Mammary epithelial cell (primary cell): ENCODE results near the gene ANO3.

Source experiments
- EZH2 ChIP-seq: IDR thresholded peaks from 2 replicates; pipeline ENCODE4 v1.6.1; 2012; ENCODE audit warnings: low read length, inconsistent platforms, borderline replicate concordance
- TF ChIP-seq, protein P1 (sequence below), 2 donors: IDR thresholded peaks in 1 of 2; conservative IDR thresholded peaks in 1 of 2; 2 replicates each; pipeline ENCODE4 v1.5.1; 2011 to 2012; ENCODE audit warnings: inconsistent platforms in 2 of 2, low read length in 2 of 2, mild to moderate bottlenecking in 2 of 2, control low read depth in 1 of 2, low read depth in 1 of 2; ENCODE audit not compliant: insufficient read depth in 1 of 2; ENCODE audit errors: extremely low read depth in 1 of 2

DNA sequence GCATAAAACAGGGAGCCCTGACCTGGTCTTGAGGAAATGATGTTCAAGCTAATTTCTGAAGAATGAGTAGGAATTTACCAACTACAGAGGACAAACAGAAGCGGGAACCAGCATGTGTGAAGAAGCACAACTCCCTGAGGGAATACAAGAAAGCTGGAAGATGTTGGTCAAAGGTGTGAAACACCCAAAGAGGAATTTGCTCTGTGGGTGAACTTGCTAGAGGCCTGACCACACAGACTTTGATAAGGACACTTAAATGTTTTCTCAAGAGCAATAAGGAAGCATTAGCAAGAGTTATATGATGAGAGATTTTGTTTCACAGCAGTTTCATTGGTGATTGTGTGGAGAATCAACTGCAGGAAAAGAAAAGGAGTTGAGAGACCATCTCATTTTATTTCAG, 372.3 kb downstream of the ANO3 start:
- TF ChIP-seq, protein P1, sequence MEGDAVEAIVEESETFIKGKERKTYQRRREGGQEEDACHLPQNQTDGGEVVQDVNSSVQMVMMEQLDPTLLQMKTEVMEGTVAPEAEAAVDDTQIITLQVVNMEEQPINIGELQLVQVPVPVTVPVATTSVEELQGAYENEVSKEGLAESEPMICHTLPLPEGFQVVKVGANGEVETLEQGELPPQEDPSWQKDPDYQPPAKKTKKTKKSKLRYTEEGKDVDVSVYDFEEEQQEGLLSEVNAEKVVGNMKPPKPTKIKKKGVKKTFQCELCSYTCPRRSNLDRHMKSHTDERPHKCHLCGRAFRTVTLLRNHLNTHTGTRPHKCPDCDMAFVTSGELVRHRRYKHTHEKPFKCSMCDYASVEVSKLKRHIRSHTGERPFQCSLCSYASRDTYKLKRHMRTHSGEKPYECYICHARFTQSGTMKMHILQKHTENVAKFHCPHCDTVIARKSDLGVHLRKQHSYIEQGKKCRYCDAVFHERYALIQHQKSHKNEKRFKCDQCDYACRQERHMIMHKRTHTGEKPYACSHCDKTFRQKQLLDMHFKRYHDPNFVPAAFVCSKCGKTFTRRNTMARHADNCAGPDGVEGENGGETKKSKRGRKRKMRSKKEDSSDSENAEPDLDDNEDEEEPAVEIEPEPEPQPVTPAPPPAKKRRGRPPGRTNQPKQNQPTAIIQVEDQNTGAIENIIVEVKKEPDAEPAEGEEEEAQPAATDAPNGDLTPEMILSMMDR (conservative IDR thresholded peaks at IDR 0.05 in 1 of 2, IDR thresholded peaks at IDR 0.05 in 1 of 2; ENCODE audit: extremely low read depth in 1 of 2, insufficient read depth in 1 of 2, low read depth in 1 of 2, low read length in 2 of 2) = no peak
- TF ChIP-seq EZH2 = no peak
